NCI-H774 (cell line): ENCODE data around the gene NAA15.
"Not testable (repeated sequence)": the region's sequence is repeated elsewhere in the genome, so short reads cannot be mapped to it uniquely, and the experiment has no call there.

ENCODE experiments used
- DNase-seq: peaks from one replicate; lab custom pipeline; 2025; lab: John Stamatoyannopoulos, UW

Gene NAA15

DNA sequence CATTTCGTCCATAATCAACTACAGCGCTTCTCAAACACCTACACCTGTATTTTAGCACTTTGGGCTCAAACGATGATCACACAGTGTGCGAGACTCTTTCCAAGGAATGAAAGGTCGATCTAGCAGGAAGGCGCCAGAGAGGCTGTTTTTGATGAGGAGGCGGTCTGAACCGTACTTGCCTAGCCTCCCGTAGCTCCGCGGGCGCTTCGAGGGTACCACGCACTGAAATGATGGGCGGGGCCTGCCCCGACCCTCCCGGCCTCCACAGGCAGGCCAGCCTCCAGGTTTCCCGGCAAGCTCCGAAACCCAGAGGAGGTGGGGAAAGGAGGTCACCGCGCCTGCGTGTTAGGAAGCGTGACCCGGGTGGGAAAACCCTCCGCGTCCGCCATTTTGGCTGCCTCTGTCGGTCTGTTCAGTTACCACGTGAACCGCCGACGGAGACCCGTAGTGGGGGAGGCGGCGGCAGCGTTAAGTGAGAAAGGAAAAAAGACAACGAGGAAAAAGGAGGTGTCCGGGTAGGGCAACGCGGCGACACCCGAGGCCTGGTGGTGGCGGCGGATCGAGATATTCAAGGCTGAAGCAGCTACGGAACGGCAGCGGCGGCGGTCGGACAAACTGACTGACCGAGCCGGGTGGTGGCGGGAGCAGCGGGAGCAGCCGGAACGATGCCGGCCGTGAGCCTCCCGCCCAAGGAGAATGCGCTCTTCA lies at the start of gene NAA15:
NAA15 (plus strand) TSS at position 393 of the 708 bp plus-strand sequence; CDS start at position 666, 273 bp downstream.
- DNase-seq, result peak; percentile 90

DNA sequence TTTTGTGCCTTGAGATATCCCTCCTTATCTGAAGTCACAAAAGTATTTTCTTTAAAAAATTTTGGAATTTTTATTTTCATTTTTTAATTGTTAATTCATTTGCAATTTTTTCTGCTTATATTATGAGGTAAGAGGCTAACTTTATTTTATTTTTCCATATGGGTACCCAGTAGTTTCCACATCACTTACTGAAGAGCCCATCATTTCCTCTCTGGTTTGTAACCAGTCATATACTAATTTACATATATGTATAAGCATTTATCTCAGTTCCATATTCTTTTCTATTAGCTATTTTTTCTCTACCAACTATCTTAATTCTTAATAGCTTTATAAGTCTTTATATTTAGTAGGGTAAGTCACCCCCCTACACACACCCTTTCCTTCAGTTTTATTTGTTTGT lies 48.3 kb upstream of the NAA15 start:
- DNase-seq, result no peak

DNA sequence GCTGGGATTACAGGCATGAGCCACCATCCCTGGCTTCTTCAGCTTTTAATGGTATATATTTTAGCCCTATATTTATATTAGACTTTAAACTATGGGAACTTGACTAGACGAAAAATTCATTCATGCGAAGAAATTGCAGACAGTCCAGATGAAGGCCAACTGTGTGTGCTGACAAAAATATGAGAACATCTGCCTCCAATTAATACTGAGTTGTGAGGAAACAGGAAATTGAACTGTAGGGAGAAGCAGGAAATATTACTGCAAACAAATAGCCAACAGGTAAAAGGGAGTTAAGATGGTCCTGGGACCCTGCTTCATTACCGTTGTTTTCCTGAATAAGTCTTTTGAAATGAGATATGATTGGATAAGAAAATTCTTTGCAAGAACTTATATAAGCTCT lies 47.6 kb upstream of the NAA15 start:
- no peak for DNase-seq

DNA sequence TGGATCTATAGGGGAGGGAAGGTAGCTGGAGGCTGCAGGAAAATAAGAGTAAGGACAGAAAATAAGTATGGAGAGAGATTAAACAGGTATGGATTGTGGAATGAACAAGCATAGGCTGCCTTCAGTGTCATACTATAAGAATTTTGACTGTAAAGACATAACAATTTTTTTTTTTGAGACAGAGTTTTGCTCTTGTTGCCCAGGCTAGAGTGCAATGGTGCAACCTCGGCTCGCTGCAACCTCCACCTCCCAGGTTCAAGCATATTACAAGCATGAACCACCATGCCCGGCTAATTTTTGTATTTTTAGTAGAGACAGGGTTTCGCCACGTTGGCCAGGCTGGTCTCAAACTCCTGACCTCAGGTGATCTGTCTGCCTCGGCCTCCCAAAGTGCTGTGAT lies 45.7 kb upstream of the NAA15 start:
- DNase-seq, result not testable (repeated sequence)

DNA sequence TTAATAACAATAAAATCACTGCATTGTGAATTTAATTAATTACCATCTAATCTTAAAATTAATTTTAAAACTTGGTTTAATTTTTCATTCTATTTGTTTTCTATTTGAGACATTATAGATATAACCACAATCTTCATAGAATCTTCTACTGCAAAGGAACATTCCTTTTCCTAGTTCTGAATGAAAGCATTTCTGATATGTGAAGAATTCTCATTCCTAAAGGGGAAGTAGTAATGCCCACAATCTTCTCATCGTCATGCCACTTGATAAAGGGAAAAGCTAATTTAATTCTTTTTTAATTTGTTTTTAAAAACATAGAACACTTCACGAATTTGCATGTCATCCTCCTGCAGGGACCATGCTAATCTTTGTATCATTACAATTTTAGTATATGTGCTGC lies 45.0 kb upstream of the NAA15 start:
- DNase-seq, result no peak

DNA sequence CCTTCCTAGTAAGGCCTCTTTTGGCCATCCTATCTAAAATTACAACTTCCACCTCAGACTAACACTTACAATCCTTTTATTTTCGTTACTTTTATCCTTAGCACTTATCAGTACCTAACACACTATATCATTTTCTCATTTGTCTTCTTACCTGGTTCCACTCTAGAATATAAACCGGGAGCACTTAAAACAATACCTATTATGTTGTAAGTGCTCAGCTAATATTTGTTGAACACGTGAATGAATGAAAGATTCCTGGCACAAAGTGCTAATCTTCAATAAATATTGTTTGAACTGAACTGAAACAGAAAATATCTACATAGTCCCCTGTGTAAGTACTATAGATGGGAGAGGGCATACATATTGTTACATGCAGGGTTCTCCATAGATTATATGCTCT lies 35.7 kb upstream of the NAA15 start:
- DNase-seq, result peak; percentile 5

DNA sequence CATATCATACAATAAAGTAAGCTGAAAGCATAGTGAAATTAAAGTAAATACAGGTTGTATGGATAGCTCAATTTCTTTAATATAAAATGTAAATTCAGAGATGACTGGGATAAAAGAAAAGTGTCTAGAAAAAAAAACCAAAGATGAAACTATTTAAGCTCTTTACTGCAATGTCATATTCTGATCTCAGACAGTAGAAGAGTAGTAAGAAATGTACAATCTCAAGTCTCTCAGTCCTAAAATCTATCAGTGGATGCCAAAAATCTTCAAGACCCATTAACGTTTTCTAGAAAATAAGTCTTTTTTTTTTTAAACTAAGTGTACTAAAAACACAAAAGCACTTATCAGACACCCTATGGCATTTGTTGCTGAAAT lies 35.1 kb upstream of the NAA15 start:
- DNase-seq, result no peak

DNA sequence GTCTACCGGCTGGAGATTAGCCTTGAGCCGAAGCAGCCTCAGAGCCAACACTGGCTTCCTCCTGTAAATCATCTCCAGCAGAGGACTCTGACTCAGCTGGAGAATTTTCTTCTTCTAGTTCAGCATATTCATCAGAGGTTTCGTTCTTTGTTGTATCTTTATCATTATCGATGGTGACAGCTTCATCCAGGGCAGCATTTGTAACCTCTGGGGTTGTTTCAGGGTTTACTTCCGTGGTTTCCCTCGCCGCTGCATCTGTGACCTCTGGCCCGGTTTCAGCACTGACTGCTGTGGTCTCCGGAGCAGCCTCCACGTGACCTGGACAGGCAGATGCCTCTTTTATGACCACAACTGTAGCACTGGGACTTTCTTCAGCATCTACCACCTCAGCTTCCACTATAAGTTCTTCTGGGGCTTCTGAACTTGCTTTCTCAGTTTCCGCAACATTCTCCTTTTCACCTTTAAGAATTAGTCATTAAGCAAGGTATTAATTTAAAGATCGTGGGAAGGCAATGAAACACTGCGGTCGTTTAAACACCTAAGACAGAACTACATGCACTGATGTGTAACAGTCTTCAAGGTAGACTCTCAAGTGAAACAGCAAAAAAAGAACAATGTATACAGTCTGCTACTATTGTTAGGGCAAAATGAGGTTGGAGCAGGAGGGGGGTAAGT lies 34.6 kb upstream of the NAA15 start:
- DNase-seq, result no peak

DNA sequence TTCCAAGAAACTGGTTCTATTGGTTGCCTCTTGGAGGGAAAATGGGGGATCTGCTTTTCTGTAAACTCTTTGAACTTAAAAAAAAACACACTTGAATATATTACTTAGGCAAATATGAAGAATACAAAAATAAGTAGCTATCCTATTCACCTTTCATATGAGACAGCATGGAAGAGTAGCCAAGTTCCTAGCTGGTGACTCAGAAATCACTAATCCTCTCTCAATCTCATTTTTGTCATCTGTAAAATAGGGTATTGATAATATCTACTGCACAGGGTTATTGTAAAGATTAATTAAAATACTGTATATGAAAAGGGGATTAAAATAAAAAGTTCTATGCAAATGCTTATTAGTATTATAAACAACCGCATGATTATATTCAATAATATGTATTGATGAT lies 34.0 kb upstream of the NAA15 start:
- no peak for DNase-seq

DNA sequence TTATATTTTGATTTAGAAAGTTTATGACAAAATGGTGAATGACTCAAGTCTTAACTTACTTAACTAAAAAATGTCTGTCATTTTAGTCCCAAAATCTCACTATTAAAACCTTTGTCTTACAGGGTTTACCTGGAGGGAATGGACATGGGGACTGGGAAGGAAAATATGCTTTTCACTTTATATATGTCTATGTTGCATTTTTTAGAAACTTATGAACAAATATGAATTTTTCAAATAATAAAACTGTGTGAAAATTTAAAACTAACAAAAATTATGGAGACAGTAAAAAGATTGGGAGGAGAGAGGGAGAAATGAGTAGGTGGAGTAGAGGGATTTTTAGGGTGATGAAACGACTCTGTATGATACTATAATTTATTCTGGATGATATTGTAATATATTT lies 27.5 kb upstream of the NAA15 start:
- no peak for DNase-seq

DNA sequence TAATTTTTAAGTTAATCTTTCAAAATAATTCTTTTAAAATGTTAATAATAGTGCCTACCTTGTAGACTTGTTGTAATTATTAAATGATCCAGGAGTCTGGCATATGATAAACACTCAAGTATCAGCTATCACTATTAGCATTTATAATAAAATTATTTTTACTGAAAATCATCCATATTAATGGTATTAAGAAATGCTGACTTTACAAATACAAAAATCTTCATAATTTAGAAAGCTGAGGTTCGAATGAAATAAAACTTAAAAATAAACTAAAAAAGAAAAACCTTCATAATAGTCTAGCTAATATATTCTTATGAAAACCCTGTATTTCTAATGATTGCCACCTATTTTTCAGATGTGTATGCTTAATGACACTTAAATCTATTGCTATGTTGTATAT lies 26.5 kb upstream of the NAA15 start:
- DNase-seq, result no peak

DNA sequence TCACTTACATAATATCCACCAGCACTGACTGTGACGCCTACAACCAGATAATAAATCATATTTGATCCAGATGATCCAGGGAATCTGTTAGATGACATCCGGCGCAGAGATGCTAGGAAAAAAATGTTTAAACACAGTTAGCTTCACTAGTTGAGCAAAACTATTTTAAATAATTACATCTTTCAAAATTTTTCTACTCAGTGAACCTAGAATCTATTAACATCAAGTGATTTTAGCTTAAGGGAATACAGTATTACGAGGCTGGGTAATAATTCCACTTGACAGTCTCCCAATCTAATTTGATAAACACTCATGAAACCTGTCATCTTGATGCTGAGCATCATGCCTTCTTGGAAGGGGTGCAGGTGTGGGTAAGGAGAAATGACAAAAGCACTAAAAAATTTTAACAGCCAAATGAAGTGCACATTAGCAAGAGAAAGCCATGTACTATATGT lies 26.0 kb upstream of the NAA15 start:
- DNase-seq, result no peak

DNA sequence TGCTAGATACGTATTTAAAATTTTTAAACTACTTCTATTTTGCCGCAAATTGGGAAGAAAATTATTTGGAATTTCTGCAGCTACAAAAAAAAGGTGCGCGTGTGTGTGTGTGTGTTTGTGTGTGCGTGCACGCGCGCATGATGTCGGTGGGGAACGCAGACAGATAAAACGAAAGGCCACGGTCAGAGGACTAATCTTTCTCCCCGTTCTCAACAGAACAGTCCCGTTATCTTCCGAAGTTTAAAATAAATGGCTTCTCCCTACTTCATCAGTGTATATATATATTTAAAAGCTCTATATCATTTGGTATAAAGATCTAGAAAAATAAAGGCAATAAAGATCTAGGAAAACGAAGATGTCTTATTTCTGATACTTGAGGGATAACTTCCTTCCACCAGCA lies 22.8 kb upstream of the NAA15 start:
- no peak for DNase-seq

DNA sequence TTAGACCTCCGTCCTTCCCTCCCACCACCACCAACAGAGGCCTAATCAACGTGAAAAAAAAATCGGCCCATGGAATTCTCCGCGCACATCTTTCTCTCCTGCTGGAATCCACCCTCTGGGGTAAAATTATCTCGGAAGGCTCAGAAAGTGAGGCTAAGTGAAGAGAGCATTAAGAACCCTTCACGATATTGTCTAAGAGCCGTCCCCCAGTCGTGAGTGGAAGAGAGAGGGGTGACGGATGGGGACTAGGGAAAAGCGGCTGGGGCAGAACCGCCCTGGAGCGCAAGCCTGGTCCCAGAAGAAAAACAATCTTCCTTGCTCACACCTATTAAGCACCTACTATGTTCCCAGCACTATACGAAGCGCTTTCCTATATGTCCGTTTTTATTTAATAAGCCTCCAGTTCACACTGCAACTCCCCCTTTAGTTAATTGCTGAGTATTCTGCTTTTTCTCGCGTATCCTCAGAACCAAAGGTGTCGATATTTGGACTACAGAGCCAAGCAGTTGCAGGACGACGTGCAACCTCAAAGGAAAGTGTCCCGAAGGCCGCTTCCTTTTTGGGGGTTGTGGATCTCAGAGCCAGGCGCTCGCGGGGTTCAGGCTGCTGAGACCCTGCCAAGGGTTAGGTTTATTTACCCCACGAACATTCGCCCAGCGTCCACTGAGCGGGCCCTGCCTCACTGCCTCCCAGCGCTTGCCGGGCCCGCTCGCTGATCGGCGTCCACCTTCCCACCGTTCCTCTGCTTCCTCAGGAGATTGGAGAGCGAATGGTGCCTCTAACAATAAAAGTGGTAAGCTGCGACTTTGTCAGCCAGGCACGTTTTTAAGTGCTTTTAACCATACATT lies 22.2 kb upstream of the NAA15 start:
- no peak for DNase-seq

DNA sequence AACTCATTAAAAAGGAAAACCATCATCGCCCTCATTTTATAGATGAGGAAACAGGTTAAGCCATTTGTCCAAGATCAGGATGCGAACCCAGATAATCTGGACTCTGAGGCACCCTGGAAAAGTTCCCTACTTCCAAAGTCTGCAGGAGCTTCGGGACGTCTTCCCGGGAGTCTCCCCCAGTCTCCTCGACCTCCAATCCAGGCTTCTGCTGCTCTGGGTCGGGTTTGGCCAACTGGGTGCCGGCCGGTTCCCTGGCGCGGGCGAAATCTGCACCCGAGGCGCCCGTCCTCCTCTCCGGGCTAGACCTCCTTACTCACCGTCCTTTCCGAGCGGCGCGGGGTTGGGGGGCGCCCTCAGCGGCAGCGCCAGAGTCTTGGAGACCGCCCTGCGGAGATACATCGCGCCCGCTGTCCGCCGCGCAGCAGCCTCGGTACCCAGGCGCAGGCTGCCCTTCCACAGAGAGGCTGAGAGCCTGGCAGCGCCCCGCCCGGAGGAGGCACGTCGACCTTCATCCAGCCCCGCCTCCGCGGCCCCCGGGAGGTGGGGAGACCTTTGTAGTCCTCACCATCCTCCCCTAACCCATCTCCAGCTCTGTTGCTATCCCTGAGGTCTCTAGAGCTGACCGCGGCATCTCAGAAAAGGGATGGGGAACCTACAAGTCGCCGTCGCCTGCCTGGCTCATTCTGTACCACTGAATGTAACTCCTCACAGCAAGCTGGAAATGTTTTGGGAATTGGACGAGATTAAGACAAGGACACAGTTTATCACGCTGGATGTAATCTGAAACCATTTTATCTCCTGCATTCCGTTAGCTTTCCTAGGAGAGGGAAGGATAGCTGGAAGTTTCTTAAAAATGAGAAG lies 21.3 kb upstream of the NAA15 start, which contains the start of gene MGARP:
MGARP (minus strand) TSS at position 466 of the 861 bp plus-strand sequence; CDS start at position 399, 67 bp downstream.
- DNase-seq, result no peak

DNA sequence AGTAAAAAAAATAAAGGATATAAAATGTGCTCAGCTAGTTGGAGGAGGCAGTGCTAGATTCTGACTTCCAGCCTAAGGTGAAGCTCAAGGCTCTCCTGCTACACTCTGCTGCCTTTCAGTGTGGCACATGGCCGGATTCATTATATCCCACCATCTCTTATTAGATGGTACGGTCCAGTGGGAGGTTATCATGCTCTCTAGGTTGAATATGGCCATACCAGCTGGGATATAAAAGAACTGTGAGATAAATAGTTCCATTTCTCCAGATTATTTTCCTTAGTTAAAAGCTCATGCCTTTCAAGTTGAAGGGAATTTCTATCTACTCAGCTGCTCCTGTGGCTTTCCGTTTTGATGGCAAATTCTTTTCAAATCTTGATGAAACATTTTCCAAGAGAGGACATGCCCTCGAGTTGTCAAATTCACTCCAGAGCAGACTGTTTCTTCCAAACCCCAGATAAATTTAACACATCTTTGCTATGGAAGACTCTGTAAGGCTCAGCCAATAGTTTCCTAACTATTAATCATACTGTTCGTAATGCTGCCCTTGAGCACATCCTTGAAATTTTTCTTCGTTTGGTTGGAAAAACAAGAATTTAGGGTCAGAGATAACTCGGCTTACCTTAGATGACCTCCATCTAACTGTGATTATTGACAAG lies 19.1 kb upstream of the NAA15 start:
- DNase-seq, result no peak

DNA sequence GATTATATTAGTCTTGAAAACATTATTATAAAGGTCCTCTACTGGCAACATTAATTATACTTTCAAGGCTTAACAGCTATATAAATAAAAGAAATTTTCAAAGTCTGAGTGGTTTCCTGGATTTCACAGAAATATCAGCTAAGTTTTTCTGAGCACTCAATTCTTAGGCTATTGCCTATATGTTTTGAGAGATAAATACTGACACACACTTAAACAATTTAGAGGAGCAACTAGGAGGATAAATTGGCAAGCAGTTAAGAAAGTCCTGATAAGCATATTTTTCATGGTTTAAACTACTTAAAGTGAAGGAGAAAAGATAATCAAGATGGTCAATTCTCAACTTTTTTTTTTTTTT lies 18.6 kb upstream of the NAA15 start:
- no peak for DNase-seq

DNA sequence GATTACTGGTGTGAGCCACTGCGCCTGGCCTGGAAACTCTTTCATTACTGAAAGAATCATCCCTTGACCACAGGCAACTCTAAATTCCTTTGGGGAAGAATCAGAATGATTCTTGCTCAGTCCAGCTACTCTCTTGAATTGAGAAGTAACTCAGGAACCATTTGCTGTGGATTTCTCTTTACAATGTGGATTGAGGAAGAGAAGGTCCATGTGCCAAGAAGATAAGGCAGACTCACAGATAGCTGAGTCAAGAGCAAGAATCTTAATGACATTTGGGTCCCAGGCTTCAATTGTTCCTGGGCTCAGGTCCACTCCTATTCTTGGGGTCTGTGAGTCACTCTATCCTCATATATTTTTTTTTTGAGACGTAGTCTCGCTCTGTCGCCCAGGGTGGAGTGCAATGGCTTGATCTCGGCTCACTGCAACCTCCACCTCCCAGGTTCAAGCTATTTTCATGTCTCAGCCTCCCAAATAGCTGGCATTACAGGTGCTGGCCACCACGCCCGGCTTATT lies 15.1 kb upstream of the NAA15 start:
- no peak for DNase-seq

DNA sequence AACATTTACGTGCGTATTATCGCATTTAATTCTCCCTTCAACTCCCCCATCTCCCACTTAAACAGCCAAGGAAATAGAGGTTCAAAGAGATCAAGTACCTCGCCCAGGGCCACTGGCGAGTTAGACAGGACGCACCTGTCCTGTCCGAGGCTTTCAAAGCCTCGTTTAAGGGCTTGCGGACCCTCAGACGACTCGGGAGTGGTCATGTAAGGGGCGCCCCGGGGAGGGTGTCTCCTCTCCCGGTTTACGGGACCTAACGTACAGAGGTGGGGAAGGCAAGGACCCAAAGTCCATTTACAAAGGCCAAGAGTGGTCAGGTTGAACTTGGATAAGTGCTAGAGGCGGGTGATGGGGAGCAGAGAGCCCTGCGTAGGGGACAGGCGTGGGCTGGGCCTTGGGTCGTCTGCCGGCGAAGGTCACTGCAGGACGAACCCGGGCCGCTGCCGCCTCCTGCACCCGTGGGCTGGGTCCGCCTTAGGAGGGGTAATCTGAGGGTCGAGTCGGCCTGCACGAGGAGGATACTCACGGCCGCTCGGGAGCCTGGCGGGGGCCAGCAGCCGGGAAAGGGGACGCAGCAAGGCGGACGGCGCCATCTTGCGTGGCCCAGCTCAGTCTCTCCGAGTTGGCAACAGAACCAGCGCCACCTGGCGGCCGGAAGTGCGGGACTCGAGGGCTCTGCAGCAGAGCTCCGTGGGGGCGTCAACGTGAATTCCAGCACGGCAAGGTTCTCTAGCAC lies 5.9 kb upstream of the NAA15 start:
- peak; percentile 74 for DNase-seq

DNA sequence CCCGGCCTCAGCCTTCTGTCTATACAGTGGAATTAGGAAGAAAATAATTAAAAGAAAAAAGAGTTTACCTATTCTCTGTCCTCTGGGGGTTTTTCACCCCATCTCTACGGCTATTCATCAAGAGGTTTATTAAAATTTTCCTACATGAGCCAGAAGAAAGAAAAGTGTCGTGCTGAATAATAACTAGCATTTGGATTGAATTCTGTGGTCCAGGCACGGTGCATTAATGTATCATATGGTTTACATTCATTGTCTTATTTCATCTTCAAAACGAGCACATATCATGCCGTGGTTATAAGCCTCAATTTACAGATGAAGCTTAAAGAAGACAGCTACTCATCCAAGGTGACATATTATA lies 5.4 kb upstream of the NAA15 start:
- DNase-seq, result no peak

DNA sequence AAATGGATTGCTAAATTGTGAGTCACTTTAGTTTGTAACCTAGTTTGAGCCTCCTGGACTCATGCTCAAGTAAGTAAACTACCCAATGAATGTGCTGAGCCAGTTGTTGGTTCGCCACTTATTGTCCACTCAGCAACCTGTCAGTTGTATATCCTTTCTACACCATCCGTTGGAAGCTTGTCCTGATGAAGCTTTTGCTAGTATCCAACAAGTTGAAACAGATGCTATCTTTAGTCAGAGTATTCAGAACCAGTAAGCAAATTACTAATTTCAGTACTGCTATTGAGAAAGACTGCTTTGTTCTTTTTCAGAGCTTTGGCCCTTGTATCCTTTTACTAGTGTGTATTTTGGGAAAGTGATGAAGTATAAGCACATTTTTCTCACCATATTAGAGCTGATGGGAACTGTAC lies 4.3 kb upstream of the NAA15 start:
- DNase-seq, result no peak
